HG02938 (cell line): ENCODE data around the gene MORC3.
"Not testable (repeated sequence)": the region's sequence is repeated elsewhere in the genome, so short reads cannot be mapped to it uniquely, and the experiment has no call there.

Source experiments
- ATAC-seq: cut with Tn5 transposase; IDR thresholded peaks from one replicate; pipeline ENCODE4 v1.9.1; 2021; ENCODE audit warnings: mild to moderate bottlenecking, moderate library complexity; ENCODE audit not compliant: unreplicated experiment

The MORC3 gene

GRCh38 chr21:36323032-36323431 lies 3.0 kb downstream of the MORC3 start:
- no peak for ATAC-seq

GRCh38 chr21:36325373-36326010 lies 5.5 kb downstream of the MORC3 start:
- no peak for ATAC-seq

GRCh38 chr21:36330904-36331303 lies 10.9 kb downstream of the MORC3 start:
- ATAC-seq = no peak

GRCh38 chr21:36337099-36337509 lies 17.1 kb downstream of the MORC3 start:
- ATAC-seq = no peak

GRCh38 chr21:36338975-36339374 lies 19.0 kb downstream of the MORC3 start:
- no peak for ATAC-seq

GRCh38 chr21:36342581-36342980 lies 22.6 kb downstream of the MORC3 start:
- ATAC-seq = not testable (repeated sequence)

- ATAC-seq = no peak
Observed at GRCh38 chr21:36344931-36345330, 24.9 kb downstream of the MORC3 start.

GRCh38 chr21:36347278-36347961 lies 27.4 kb downstream of the MORC3 start:
- ATAC-seq = no peak

- no peak for ATAC-seq
Observed at GRCh38 chr21:36347962-36348328, 27.9 kb downstream of the MORC3 start.

GRCh38 chr21:36349315-36349714 lies 29.3 kb downstream of the MORC3 start:
- no peak for ATAC-seq

GRCh38 chr21:36350282-36350910 lies 30.4 kb downstream of the MORC3 start:
- no peak for ATAC-seq

GRCh38 chr21:36354918-36355680 lies 35.1 kb downstream of the MORC3 start:
- no peak for ATAC-seq

- no peak for ATAC-seq
Observed at GRCh38 chr21:36355868-36356267, 35.9 kb downstream of the MORC3 start.

GRCh38 chr21:36359185-36359584 lies 39.2 kb downstream of the MORC3 start:
- no peak for ATAC-seq

- no peak for ATAC-seq
Observed at GRCh38 chr21:36369064-36369685, 49.2 kb downstream of the MORC3 start.

GRCh38 chr21:36375994-36376393 lies 56.0 kb downstream of the MORC3 start:
- ATAC-seq = no peak

GRCh38 chr21:36377391-36377842 lies 57.4 kb downstream of the MORC3 start:
- no peak for ATAC-seq

GRCh38 chr21:36379251-36379650 lies 59.3 kb downstream of the MORC3 start:
- no peak for ATAC-seq

GRCh38 chr21:36381841-36382589 lies 62.0 kb downstream of the MORC3 start:
- no peak for ATAC-seq

GRCh38 chr21:36382722-36383121 lies 62.7 kb downstream of the MORC3 start:
- ATAC-seq = not testable (repeated sequence)
